Peyer's patch (tissue), 4 donors: ENCODE measurements around the gene NUP98.

Source experiments
- POLR2A ChIP-seq, 2 donors: fragments of 450-650 bp; IDR thresholded peaks; one replicate each; pipeline ENCODE4 v1.5.1; 2017; ENCODE audit warnings: antibody characterized with exemption in 2 of 2, mild to moderate bottlenecking in 2 of 2, moderate library complexity in 2 of 2
- TF ChIP-seq, protein P1 (sequence below), 6 experiments: fragments of 450-650 bp in 4 of 6; fragments of 200-600 bp in 2 of 6; sonication (generic) in 1 of 6; IDR thresholded peaks; one replicate each; pipeline ENCODE4 v1.5.1; 2017 to 2019; ENCODE audit warnings: antibody characterized with exemption in 6 of 6, mild to moderate bottlenecking in 3 of 6, moderate library complexity in 1 of 6

DNA sequence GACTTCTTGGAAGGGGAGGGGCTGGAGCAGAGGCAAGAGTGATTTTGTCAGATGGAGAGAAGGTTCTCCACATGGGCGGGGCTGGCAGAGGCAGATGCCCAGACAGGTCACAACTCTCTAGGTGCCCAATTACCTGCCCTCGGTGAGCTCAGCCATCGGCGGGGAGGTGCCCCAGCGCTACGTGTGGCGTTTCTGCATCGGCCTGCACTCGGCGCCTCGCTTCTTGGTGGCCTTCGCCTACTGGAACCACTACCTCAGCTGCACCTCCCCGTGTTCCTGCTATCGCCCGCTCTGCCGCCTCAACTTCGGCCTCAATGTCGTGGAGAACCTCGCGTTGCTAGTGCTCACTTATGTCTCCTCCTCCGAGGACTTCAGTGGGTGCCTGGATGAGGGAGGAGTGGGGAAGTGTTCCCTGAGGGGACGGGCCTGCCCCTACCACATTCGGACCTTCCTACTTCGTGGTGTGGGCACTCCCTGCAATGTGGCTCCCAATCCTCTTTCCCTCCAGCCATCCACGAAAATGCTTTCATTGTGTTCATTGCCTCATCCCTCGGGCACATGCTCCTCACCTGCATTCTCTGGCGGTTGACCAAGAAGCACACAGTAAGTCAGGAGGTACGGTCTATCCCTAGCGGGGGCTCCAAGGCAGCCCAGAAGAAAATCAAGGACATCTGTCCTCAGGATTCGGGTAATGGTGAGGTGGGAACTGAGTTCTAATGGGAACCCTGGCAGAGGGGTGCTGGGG is 26.6 kb upstream of the NUP98 start:
- TF ChIP-seq, protein P1, sequence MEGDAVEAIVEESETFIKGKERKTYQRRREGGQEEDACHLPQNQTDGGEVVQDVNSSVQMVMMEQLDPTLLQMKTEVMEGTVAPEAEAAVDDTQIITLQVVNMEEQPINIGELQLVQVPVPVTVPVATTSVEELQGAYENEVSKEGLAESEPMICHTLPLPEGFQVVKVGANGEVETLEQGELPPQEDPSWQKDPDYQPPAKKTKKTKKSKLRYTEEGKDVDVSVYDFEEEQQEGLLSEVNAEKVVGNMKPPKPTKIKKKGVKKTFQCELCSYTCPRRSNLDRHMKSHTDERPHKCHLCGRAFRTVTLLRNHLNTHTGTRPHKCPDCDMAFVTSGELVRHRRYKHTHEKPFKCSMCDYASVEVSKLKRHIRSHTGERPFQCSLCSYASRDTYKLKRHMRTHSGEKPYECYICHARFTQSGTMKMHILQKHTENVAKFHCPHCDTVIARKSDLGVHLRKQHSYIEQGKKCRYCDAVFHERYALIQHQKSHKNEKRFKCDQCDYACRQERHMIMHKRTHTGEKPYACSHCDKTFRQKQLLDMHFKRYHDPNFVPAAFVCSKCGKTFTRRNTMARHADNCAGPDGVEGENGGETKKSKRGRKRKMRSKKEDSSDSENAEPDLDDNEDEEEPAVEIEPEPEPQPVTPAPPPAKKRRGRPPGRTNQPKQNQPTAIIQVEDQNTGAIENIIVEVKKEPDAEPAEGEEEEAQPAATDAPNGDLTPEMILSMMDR (IDR thresholded peaks at IDR 0.05), result no peak
- no peak for TF ChIP-seq POLR2A (IDR thresholded peaks at IDR 0.05)
